OCI-LY7 (cell line): Measurements from ENCODE around the gene FANCD2OS. TPM values are rescaled to one million over a fixed set of nuclear protein-coding genes. Genes with fewer than 3 reads are reported as not detected.
A peak's percentile ranks its signal among the peaks of the same experiment; 100 is the strongest.

ENCODE experiments used
- BruUV-seq: library from RNA; stranded (reverse); fragments of 400-500 nt; replicated peaks from 2 replicates; lab custom pipeline; 2021; lab: Mats Ljungman, UMichigan
- CTCF ChIA-PET: fragments of 300-600 bp; sonication (Branson Sonifier 250); formaldehyde crosslinking; loops from one replicate; lab custom pipeline; 2022; ENCODE audit warnings: antibody characterized with exemption; ENCODE audit not compliant: unreplicated experiment; lab: Charles Lee
- POLR2A ChIA-PET: fragments of 300-600 bp; sonication (Branson Sonifier 250); formaldehyde crosslinking; loops from one replicate; lab custom pipeline; 2022; ENCODE audit warnings: antibody characterized with exemption; lab: Charles Lee
- DNase-seq: peaks from one replicate; pipeline ENCODE4 v3.0.0-alpha.2; 2015; ENCODE audit warnings: low spot score
- H2AFZ ChIP-seq: fragments of 200-600 bp; sonication (generic), shearing (Covaris generic); 2 replicates; pipeline ENCODE4 v1.6.1; 2014; ENCODE audit warnings: mild to moderate bottlenecking, antibody characterized with exemption, low read length, moderate library complexity
- H3K27ac ChIP-seq: fragments of 200-600 bp; sonication (generic); 2 replicates; pipeline ENCODE4 v1.5.1; 2014; ENCODE audit warnings: mixed run types, low read depth, mild to moderate bottlenecking, moderate library complexity, low read length, inconsistent platforms; ENCODE audit not compliant: poor library complexity, severe bottlenecking
- H3K36me3 ChIP-seq: fragments of 200-600 bp; sonication (generic); 2 replicates; pipeline ENCODE4 v1.6.1; 2014; ENCODE audit warnings: mild to moderate bottlenecking, antibody characterized with exemption, low read length, moderate library complexity, mixed read lengths; ENCODE audit not compliant: insufficient read depth
- H3K4me1 ChIP-seq: fragments of 200-600 bp; sonication (generic); 2 replicates; pipeline ENCODE4 v1.5.1; 2014; ENCODE audit warnings: mild to moderate bottlenecking, low read length; ENCODE audit not compliant: insufficient read depth, poor library complexity, severe bottlenecking
- H3K4me2 ChIP-seq: fragments of 200-600 bp; sonication (generic); 2 replicates; pipeline ENCODE4 v1.6.1; 2014; ENCODE audit warnings: mild to moderate bottlenecking, low read length
- H3K4me3 ChIP-seq: fragments of 200-600 bp; sonication (generic); 2 replicates; pipeline ENCODE4 v1.5.1; 2014; ENCODE audit warnings: mild to moderate bottlenecking, low read depth, low read length; ENCODE audit not compliant: poor library complexity, severe bottlenecking
- H3K79me2 ChIP-seq: fragments of 200-600 bp; sonication (generic); 2 replicates; pipeline ENCODE4 v1.6.1; 2016; ENCODE audit warnings: low read depth, mild to moderate bottlenecking, low read length, moderate library complexity, mixed read lengths; ENCODE audit not compliant: insufficient read depth
- H3K9me2 ChIP-seq: fragments of 200-600 bp; sonication (generic); 2 replicates; pipeline ENCODE4 v1.6.1; 2016; ENCODE audit warnings: mild to moderate bottlenecking, low read length, mixed read lengths; ENCODE audit not compliant: insufficient read depth
- H3K9me3 ChIP-seq: fragments of 200-600 bp; sonication (generic); 2 replicates; pipeline ENCODE4 v1.6.1; 2014; ENCODE audit warnings: mild to moderate bottlenecking, mixed run types, low read length, mixed read lengths
- H4K20me1 ChIP-seq: fragments of 200-600 bp; sonication (generic); 2 replicates; pipeline ENCODE4 v1.6.1; 2014; ENCODE audit warnings: mild to moderate bottlenecking, antibody characterized with exemption, low read length, moderate library complexity, mixed read lengths; ENCODE audit not compliant: insufficient read depth
- CTCF ChIP-seq: fragments of 200-600 bp; sonication (generic); conservative IDR thresholded peaks from 2 replicates; pipeline ENCODE4 v1.5.1; 2014; ENCODE audit warnings: mild to moderate bottlenecking, antibody characterized with exemption, low read length, moderate library complexity, mixed read lengths
- EZH2phosphoT487 ChIP-seq: fragments of 200-600 bp; sonication (generic); IDR thresholded peaks from 2 replicates; pipeline ENCODE4 v1.6.1; 2018; ENCODE audit warnings: low read depth, borderline replicate concordance, mild to moderate bottlenecking, mixed run types, antibody characterized with exemption, low read length, moderate library complexity, mixed read lengths
- intact Hi-C: fragments of 100-400 bp; cut with micrococcal nuclease; formaldehyde crosslinking; loops from one replicate; pipeline ENCODE4 v1.10.0; 2022; ENCODE audit not compliant: unreplicated experiment
- total RNA-seq, 2 experiments: library from RNA; depleted of rRNA in 1 of 2; stranded (reverse); fragments of >200 nt in 1 of 2; shearing (Covaris generic) in 1 of 2; gene quantifications; 2 replicates each; pipeline ENCODE4 v1.2.3, GENCODE V29; 2014 to 2022

FANCD2OS gene
- total RNA-seq, 2 experiments from 2014 or later: not detected

GRCh38 chr3:10142707-10143560 is 34.9 kb upstream of the FANCD2OS start:
- no peaks in the 10 kb centered on the region for H3K9me2 ChIP-seq
- H3K79me2 ChIP-seq: peaks cover 61% of the 10 kb centered on the region
- no peak overlapping the region for H2AFZ ChIP-seq
- peaks cover 52% of the 10 kb centered on the region for H3K36me3 ChIP-seq
- TF ChIP-seq EZH2phosphoT487 (no peak), CTCF (no peak)
- peak overlapping the region; percentile 84 for H3K4me2 ChIP-seq
- CTCF ChIA-PET: no interaction called here
- H3K27ac ChIP-seq: peak overlapping the region; percentile 69
- no TSS peak for BruUV-seq
- H3K4me3 ChIP-seq: peak overlapping the region; percentile 83
- no peaks in the 10 kb centered on the region for H4K20me1 ChIP-seq
- POLR2A ChIA-PET: interaction anchor here (0.7 to 1.4 kb wide), 4 partner anchors 49 to 146 kb away, joined by 3 to 5 read pairs (median 4); no protein-coding TSS in a partner anchor
- DNase-seq: peak; percentile 37
- H3K4me1 ChIP-seq: peaks cover 37% of the 10 kb centered on the region
- no peaks in the 10 kb centered on the region for H3K9me3 ChIP-seq
- intact Hi-C loops: loop anchor here (1.0 to 2.0 kb wide), 2 partner anchors 81 to 106 kb away; partner anchors contain the start of gene TATDN2

- peak overlapping the region; percentile 31; the same call in 1 of the 2 replicates for H3K4me2 ChIP-seq
- POLR2A ChIA-PET: interaction anchor here (0.5 to 1.0 kb wide), 5 partner anchors 24 to 645 kb away, joined by 3 to 4 read pairs (median 3); no protein-coding TSS in a partner anchor
- H3K9me3 ChIP-seq: no peaks in the 10 kb centered on the region
- DNase-seq: peak; percentile 12
- peaks cover 37% of the 10 kb centered on the region for H3K4me1 ChIP-seq
- no peaks in the 10 kb centered on the region for H4K20me1 ChIP-seq
- CTCF ChIA-PET: no interaction called here
- intact Hi-C loops: no loop called here
- TF ChIP-seq EZH2phosphoT487: no peak
- no peak for TF ChIP-seq CTCF
- TSS peak; percentile 89 for BruUV-seq
- peaks cover 34% of the 10 kb centered on the region for H3K36me3 ChIP-seq
- H3K27ac ChIP-seq: peak overlapping the region; percentile 69
- H2AFZ ChIP-seq: peak overlapping the region; percentile 76; the same call in 1 of the 2 replicates
- peaks cover 42% of the 10 kb centered on the region for H3K79me2 ChIP-seq
- H3K4me3 ChIP-seq: peak overlapping the region; percentile 83
- no peaks in the 10 kb centered on the region for H3K9me2 ChIP-seq
Observed at GRCh38 chr3:10140996-10141546, 33.0 kb upstream of the FANCD2OS start.
